Suppressor macrophage (primary cell): Measurements from ENCODE around the gene MAD1L1.
A peak's percentile ranks its signal among the peaks of the same experiment; 100 is the strongest.

ENCODE experiments used
- DNase-seq, 4 experiments: peaks; one replicate each; pipeline ENCODE4 v3.0.0-alpha.2; 2020 to 2022

Gene MAD1L1

GRCh38 chr7:2241580-2242540 lies 9.1 kb upstream of the MAD1L1 start, which contains the start of the genes MRM2 and NUDT1:
TSS of gene MRM2 (minus strand) at chr7:2242205. CDS start at chr7:2242169, 36 bp downstream.
TSS of gene NUDT1 (plus strand) at chr7:2242226. CDS start at chr7:2244575, 2,349 bp downstream.
- peak; percentile 87 to 94 (median 91) for DNase-seq

GRCh38 chr7:2239242-2239641 lies 6.5 kb upstream of the MAD1L1 start:
- no peak for DNase-seq

- peak; percentile 92 to 97 (median 96) for DNase-seq
Observed at GRCh38 chr7:2237109-2237602, 4.4 kb upstream of the MAD1L1 start.

- no peak for DNase-seq
Observed at GRCh38 chr7:2233926-2234325, 1.2 kb upstream of the MAD1L1 start.

GRCh38 chr7:2231992-2232765 lies 566 bp downstream of the MAD1L1 start:
- DNase-seq, result peak; percentile 33 to 57 (median 38)

- DNase-seq, result no peak
Observed at GRCh38 chr7:2230882-2231281, 1.9 kb downstream of the MAD1L1 start.

GRCh38 chr7:2230226-2230625 lies 2.5 kb downstream of the MAD1L1 start:
- no peak for DNase-seq

GRCh38 chr7:2229467-2229866 lies 3.3 kb downstream of the MAD1L1 start:
- DNase-seq, result no peak

GRCh38 chr7:2228921-2229320 lies 3.8 kb downstream of the MAD1L1 start:
- no peak for DNase-seq

- no peak for DNase-seq
Observed at GRCh38 chr7:2227699-2228098, 5.0 kb downstream of the MAD1L1 start.

GRCh38 chr7:2225830-2226229 lies 6.9 kb downstream of the MAD1L1 start:
- no peak for DNase-seq

GRCh38 chr7:2225336-2225735 lies 7.4 kb downstream of the MAD1L1 start:
- no peak for DNase-seq

GRCh38 chr7:2224934-2225333 lies 7.8 kb downstream of the MAD1L1 start:
- no peak for DNase-seq

- DNase-seq, result no peak
Observed at GRCh38 chr7:2224491-2224928, 8.2 kb downstream of the MAD1L1 start.

- no peak for DNase-seq
Observed at GRCh38 chr7:2223321-2223720, 9.4 kb downstream of the MAD1L1 start.

GRCh38 chr7:2222516-2222915 lies 10.2 kb downstream of the MAD1L1 start:
- DNase-seq, result no peak

GRCh38 chr7:2220954-2221353 lies 11.8 kb downstream of the MAD1L1 start:
- DNase-seq, result no peak

- no peak for DNase-seq
Observed at GRCh38 chr7:2220506-2220905, 12.2 kb downstream of the MAD1L1 start.

GRCh38 chr7:2220030-2220429 lies 12.7 kb downstream of the MAD1L1 start:
- no peak for DNase-seq

GRCh38 chr7:2219606-2220005 lies 13.1 kb downstream of the MAD1L1 start:
- no peak for DNase-seq

GRCh38 chr7:2219136-2219535 lies 13.6 kb downstream of the MAD1L1 start:
- DNase-seq, result no peak

GRCh38 chr7:2218444-2218785 lies 14.3 kb downstream of the MAD1L1 start:
- DNase-seq, result no peak

- DNase-seq, result no peak
Observed at GRCh38 chr7:2217716-2218443, 14.9 kb downstream of the MAD1L1 start.
